Midbrain (tissue), 1 donor: ENCODE data around the gene PLXNB3.
A peak's percentile ranks its signal among the peaks of the same experiment; 100 is the strongest.
"Not testable (repeated sequence)": the region's sequence is repeated elsewhere in the genome, so short reads cannot be mapped to it uniquely, and the experiment has no call there.

ENCODE experiments used
- DNase-seq: peaks from one replicate; lab custom pipeline; 2025; lab: John Stamatoyannopoulos, UW

The PLXNB3 gene

DNA sequence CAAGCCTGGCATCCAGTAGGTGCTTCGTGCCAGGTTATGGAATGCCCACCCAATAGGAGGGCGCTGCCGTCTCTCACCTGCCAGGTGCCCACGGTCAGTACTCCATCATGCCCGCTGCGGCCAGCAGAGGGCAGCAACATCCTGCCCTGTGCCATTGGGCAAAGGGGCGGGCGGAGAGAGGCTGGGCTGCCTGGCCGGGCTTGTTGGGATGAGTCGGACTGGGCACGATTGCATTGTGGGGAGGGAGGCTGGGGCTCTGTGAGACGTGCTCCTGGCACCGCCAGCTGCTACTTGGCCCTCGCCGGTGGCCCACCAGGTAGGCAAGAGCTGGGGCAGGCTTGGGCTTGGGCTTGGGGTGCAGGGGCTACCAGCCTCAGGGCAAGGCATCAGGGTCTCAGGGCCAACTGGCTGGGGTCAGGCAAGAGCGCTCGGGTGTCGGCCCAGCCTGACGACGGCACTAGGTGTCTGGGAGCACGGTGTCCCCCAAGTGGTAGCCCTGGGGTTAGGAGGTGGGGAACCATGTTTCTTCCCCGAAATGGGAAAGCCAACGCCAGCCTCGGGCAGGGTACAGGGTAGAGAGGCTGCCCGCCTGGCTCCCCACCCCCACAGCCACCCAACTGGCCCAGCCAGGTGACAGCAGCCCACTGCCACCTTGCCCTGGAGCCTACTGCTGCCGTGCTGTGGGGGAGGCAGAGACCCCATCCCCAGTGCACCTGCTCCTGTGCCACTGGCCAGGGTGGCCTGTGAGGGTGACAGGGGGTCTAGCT is at the start of gene PLXNB3:
TSS of gene PLXNB3 (plus strand) at position 261 of the 767 bp plus-strand sequence. CDS start 1,287 bp downstream, outside the sequence.
- peak; percentile 88 for DNase-seq

DNA sequence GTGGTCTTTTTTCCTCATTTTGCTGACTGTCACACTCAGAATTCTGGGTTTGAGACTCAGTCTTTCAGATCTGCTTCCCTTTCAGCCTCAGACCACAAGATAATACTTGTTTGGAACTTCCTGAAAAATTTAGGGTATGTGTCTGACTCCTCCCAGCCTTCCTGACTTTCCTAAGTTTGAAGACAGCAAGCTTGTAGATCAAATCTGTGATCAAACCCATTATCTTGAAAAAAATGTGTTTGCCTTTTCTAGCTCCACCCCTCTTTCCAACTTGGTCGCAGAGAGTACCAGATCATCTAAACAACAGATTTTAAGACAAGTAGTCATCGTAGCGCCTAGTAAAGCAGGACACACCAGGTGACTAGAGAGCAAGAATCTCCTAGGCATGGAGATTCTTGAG is 49.8 kb upstream of the PLXNB3 start:
- no peak for DNase-seq

DNA sequence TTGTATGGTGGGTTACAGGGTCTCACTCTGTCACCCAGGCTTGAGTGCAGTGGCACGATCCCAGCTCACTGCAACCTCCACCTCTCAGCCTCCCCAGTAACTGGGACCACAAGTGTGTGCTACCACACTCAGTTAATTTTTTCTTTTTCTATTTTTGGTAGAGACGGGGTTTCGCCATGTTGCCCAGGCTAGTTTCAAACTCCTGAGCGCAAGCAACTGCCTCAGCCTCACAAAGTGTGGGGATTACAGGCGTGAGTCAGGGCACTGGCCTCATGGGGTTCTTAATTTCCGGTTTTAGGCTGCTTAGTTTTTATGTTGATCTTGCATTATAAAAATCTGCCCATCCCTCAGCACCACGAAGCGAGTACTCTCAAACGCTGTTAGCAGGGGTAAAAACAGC is 46.6 kb upstream of the PLXNB3 start:
- no peak for DNase-seq

DNA sequence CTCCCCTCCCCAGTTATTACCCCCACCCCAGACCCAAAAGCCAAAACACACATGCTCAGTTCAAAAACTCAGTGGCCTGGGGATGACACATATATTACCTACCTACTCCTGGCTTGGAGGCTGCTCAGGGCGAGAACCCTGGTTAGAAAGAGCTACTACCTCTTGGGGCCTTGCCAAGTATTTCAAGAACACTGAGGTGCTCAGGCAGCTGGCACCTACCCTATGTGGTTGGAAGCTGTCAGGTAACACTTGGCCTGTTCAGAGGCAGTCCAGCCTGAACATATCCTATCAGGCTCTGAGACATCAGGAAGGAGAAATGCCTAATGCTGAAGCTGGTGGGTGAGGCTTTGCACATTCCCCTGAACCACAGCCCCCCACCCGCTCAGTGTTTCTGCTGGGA is 44.8 kb upstream of the PLXNB3 start:
- no peak for DNase-seq

DNA sequence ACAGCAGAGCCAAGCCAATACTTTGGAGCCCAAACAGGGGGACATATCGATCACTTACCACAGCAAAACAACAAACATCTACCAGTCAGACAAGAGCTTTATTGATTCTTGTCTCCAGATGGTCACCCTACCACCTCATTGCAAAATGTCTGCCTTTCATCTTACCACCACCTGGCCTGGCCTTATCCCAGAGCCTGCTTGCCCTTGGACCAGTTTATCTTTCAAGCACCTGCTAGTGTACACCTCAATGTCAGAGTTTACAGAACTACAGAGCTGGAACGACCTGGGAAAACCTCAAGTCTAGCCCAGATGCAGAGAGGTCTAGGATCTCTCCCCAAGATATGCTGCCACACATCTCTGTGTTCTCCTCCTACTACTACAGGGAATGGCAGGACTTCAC is 44.3 kb upstream of the PLXNB3 start:
- no peak for DNase-seq

DNA sequence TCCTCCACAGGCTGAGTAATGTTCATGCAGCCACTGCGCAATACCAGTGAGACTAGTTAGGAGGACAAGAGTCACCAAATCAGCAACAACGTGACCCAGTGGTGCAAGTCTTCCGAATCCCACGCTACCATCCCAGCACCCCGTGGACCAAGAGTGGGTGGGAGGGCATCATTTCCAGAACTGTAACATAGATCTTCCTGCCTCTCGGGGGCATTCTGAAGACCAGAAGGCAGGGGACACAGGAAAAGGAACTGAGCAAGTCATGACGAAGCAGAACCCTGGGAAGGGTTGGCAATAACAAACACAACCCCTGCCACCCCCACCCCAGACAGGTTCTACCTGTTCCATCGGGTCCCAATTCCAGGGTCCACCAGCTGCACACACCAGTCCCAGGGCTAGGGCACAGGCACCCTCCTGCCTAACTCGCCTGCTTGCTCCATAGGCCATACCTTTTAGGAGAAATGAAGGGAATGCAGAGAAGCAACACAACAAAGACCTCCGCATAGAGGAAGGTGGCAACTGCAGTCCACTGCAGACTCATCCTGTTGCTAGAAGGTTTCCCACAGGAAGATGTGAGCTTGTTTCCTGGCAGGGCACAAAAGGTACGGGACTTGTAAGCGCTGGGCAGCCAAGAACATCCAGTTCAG is 41.2 kb upstream of the PLXNB3 start:
- DNase-seq: no peak

DNA sequence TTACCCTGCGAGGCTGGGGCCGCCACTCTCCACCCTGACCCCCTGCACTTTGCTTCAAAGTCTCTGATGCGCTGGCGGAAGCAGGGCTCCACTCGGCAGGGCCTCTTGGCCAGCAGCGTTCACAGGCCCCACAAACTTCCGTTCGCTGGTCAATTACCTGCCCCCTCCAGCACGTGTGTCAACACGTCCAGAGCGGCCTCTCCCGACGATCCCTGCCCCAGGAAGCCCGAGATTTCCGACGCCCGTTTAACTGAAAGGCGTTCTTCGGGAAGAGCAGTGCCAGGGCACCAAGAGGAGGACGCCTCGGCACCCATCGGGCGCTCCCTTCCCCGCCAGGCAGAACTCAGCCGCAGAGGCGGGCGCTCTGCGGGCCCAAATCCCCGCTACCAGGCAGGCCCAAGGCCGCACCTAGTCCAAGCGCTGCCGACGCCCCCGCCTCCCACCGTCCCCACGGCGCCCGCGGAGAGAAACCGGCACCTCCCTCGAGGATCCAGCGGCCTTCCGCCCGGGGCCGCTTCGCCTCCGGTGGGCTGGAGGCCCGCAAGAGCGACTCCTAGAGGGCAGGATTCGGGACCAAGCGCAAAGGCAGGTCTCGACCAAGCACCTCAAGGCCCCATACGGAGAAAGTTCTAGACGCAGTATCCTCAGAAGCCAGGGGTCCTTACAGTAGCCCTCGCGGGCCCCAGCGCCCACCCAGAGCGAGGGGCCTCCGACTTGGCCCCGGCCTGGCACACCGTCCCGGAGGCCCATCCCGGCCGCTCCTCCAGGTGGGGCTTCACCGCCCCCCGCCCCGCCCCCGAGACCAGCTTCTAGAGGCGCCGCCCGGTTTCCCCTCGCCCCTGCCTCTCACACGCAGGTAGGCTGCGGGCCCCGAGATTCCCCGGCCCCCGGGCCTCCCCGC is 40.4 kb upstream of the PLXNB3 start:
- no peak for DNase-seq

DNA sequence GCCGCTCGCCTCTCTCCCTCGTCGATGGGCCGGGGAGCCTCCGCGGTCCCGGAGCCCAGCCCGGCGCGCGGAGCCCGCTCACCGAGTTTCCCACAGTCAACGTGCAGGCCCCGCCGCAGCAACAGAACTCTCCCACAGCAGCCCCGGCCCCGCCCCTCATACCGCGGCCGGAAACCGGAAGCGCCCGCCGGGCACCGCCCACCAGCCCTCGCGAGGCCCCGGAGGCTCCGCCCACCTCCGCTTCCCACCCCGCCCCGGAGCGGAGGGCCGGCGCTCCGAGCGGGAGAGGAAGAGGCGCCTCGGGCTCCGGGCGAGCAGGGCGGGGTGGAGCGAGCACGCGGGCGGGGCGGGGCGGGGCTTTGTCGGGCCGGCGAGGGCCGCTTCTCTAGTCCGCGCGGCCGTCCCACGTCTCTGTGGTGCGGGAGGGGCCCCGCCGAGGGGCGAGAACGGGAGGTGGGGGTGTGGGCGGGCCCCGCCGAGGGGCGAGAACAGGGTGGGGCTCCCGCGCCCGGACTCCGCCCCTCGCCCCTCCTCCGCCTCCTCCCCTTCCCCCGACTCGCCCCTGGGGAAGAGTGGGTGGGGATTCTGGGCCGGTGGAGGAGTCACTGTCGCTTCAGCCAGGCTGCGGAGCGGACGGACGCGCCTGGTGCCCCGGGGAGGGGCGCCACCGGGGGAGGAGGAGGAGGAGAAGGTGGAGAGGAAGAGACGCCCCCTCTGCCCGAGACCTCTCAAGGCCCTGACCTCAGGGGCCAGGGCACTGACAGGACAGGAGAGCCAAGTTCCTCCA is 39.6 kb upstream of the PLXNB3 start, which contains the start of the genes ABCD1 and BCAP31:
TSS of gene ABCD1 (plus strand) at position 605 of the 787 bp plus-strand sequence. CDS start 411 bp downstream, outside the sequence.
TSS of gene BCAP31 (minus strand) at position 136 of the 787 bp plus-strand sequence. CDS start 1,143 bp downstream, outside the sequence.
- DNase-seq: peak; percentile 86

DNA sequence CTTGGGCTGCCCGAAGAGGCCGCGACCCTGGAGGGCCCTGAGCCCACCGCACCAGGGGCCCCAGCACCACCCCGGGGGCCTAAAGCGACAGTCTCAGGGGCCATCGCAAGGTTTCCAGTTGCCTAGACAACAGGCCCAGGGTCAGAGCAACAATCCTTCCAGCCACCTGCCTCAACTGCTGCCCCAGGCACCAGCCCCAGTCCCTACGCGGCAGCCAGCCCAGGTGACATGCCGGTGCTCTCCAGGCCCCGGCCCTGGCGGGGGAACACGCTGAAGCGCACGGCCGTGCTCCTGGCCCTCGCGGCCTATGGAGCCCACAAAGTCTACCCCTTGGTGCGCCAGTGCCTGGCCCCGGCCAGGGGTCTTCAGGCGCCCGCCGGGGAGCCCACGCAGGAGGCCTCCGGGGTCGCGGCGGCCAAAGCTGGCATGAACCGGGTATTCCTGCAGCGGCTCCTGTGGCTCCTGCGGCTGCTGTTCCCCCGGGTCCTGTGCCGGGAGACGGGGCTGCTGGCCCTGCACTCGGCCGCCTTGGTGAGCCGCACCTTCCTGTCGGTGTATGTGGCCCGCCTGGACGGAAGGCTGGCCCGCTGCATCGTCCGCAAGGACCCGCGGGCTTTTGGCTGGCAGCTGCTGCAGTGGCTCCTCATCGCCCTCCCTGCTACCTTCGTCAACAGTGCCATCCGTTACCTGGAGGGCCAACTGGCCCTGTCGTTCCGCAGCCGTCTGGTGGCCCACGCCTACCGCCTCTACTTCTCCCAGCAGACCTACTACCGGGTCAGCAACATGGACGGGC is 38.8 kb upstream of the PLXNB3 start:
- no peak for DNase-seq

DNA sequence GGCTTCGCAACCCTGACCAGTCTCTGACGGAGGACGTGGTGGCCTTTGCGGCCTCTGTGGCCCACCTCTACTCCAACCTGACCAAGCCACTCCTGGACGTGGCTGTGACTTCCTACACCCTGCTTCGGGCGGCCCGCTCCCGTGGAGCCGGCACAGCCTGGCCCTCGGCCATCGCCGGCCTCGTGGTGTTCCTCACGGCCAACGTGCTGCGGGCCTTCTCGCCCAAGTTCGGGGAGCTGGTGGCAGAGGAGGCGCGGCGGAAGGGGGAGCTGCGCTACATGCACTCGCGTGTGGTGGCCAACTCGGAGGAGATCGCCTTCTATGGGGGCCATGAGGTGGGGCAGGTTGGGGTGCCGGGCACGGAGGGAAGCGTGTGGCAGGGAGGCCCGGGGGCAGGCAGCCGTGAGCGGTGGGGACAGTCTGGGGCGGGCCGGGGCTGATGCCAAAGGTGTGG is 38.2 kb upstream of the PLXNB3 start:
- DNase-seq: no peak

DNA sequence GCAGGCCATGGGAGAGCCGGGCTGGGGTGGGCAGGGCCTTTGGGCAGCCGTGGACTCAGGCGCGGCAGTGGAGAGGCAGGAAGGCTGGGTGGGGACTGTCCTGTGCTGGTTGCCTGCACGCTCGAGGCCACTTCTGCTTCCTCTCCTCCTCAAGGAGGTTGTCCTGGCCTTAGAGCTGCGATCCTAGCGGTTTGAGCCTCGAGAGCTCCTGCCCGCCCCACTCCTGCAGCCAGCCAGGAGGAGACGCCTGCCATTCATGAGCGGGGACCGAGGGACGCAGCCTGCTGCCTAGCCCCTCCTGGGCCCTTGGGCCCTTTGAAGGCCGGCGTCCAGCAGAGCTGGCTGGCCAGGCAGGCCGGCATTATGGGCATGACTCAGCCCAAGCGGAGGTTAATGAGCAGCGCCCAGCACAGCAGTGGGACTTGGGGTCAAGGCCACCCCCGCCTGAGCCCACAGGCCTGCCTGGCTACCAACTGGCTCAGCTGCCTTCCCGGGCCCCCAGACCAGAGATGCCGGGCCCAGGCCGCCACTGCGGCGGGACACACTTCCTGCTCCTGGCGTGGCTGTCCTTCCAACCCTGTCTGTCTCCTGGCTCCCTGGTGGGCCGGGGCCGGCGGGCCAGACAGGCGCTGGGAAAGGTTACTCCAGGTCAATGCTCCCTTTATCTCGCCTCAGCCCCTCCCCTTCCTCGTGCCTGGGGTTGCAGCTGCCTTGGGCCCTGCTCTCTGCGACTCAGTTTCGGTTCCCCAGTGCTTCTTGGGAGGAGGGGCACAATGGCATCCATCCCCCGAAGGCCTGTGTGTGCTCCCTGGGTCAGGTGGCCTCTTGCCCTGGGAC is 37.5 kb upstream of the PLXNB3 start:
- DNase-seq: peak; percentile 71

DNA sequence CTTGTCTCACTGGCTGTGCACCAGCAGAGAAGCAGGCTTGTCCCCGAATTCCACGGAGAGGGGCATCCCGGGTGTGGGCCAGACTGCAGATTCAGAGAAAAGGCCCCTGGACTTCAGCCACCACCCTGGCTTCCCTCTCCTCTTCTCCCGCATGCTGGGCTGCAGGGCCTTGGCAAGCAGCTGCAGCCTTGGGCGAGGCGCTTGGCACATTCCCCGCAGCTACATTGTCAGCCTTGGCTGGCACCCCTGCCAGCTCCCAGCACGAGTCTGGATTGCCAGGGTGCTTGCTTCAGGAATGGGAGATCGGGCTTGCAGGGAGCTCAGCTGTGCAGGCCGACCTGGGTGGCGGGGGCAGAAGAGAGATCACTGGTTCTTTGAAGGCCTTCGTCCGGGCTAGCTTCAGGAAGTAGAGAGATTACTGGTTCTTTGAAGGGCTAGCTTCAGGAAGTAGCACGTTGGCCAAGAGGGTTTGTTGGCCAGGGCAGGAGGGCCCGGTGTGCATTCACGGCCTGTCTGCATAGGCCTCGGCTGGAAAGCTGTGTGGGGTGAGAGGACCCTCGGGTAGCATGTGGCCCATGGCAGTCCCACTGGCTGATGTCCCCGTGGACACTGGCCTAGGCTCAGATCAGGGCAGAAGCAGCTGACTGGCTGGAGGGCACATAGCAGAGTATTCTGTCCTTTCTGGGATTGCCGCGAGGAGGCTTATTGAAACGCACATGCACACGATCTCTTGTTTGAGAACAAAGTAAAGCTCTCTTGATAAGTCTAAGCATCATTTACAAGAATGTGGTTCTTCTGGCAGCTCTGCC is 36.7 kb upstream of the PLXNB3 start:
- peak; percentile 72 for DNase-seq

DNA sequence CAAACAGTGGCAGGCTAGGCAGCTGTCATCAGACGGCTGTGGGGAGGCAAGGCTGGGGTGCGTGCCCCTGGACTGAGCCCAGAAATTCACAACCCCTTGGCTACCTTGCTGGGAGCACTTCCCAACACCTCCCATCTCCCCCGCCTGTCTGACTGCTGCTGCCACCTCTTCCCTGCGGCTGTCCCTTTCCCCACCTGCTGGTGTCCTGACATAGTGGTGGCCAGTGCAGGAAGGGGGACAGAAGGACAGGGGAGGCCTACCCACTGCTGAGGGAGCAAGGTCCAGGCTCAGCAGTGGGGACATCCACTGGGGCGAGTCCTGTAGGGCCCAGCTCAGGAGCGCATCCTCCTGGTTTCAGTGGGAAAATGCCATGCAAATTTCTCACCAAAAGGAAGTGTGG is 36.0 kb upstream of the PLXNB3 start:
- no peak for DNase-seq

DNA sequence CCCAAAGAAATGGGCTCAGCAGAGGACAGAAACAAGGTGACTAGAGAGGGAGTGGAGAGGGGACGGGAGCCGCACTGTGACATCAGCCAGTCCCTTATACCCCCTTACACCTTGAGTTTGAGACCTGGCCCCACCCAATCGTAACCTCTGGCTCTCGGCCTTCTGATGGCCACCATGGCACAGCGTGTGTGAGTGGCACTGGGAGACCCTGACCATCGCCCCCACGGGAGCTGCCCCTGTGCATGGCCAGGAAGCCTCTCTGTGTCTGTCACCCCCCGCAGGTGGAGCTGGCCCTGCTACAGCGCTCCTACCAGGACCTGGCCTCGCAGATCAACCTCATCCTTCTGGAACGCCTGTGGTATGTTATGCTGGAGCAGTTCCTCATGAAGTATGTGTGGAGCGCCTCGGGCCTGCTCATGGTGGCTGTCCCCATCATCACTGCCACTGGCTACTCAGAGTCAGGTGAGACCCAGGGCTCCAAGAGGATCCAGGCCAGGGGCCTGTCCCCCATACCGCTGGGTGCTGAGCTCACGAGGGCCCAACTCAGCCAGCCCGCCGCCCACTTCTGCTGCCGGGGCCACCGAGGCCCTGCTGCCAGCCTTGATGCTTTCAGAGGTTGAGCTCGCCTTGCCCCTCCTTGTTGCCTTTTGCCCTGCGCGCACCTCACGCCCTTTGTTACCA is 35.0 kb upstream of the PLXNB3 start:
- DNase-seq: no peak

DNA sequence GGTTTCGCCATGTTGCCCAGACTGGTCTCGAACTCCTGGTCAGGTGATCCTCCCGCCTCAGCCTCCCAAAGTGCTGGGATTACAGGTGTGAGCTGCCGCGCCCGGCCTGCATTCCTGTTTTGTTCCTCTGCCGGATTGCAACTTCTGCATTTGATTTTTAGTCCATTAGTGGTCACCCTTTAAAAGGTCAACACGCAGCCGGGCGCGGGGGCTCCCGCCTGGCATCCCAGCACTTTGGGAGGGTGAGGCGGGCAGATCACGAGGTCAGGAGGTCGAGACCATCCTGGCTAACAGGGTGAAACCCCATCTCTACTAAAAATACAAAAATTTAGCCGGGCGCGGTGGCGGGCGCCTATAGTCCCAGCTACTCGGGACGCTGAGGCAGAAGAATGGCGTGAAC is 33.9 kb upstream of the PLXNB3 start:
- not testable (repeated sequence) for DNase-seq

DNA sequence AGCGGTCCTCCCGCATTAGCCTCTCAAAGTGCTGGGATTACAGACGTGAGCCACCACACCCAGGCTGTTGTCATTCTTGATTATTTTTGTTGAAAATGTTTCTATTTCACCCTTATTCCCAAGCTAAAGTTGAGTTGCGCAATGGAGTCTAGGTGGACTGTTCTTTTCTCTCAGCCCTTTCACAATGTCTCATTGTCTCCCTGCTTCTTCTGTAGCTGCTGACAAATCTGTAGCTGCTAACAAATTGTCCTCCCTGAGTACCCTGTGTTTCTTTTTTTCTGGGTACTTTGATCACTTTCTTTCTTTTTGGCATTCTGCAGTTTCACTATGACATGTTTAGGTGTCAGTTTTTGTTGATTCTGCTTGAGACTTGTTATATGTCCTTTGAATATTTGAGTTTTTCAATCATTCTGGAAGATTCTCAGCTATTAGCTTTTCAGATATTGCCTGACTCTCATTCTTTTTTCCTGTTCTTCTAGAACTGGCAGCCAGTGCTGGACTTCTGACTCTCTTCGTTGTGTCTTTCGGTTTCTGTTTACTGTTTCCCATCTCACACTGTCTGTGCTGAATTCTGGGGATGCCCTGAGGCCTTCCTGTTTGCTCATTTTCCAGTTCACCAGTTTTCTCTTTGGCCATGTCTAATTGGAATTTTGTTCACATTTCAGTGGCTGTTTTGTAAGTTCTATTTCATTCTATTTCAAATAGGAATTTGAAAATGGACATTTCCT is 32.8 kb upstream of the PLXNB3 start:
- DNase-seq: no peak

DNA sequence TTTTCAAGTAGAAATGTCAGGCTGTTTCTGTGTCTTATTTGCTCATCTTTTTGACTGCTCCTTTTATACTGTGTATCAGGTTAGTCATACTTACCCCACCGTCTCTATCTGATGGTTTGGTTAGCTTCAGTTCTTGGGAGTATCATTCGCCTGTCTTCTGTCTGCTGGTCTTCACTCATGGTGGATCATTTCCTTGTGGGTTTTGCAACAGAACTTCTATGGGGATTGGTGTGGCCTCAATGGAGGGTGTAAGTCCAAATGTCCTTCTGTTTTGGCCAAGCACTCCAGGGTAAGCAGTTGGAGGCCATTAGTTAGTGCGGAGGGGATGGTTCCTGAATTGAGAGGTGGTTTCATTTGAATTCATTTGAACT is 32.2 kb upstream of the PLXNB3 start:
- no peak for DNase-seq

DNA sequence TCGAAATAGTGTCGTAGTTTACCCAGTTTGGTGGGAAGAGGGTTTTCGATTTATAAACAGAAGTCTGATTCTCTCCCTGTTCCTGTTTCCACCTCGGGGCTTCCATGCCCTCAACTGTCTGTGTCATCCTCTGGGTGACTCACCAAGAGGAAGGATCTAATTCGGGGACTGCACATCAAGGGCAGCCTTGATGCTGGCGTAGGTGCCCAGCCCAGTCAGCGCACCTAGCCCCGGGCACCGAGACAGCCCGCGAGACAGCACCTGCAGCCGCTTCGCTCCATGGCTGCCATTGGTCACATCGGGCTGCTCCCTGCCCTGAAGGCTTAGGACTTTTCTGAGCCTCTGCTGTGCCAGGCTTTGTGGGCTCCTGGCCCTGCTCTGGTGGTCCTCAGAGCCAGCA is 31.6 kb upstream of the PLXNB3 start:
- no peak for DNase-seq
